NT2/D1 (cell line): ENCODE measurements around the gene VMAC.

Source experiments
- SUZ12 ChIP-seq: IDR thresholded peaks from 2 replicates; pipeline ENCODE4 v1.6.1; 2011; ENCODE audit not compliant: insufficient read length, insufficient read depth; ENCODE audit errors: extremely low read depth
- YY1 ChIP-seq: IDR thresholded peaks from 2 replicates; pipeline ENCODE4 v1.6.1; 2011; ENCODE audit not compliant: insufficient read length, insufficient read depth
- ZNF274 ChIP-seq: IDR thresholded peaks from 2 replicates; pipeline ENCODE4 v1.6.1; 2011; ENCODE audit warnings: mild to moderate bottlenecking, low read depth, low read length

DNA sequence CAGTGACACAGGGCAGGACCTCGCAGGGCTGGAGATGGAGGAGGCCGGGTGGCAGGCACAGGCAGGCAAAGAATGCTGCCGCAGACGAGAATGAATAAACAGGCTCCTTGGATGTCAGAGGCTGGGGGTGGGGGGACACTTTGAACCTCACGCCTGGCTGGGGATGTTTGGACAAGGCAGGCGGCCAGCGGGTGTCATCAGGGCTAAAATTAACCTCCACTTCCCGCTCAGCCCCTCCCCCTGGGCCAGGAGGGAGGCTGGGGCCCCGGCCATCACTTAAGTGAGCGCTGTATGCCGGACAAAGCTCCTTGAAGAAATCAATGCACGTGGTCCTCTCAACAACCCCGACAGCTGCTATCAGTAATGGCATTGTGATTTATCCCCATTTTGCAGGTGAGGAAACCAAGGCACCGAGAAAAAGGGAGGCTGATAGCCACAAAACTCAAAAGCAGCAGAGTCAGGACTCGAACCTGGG is 24.0 kb upstream of the VMAC start:
- no peak for TF ChIP-seq YY1
- no peak for TF ChIP-seq ZNF274
- no peak for TF ChIP-seq SUZ12
